ENCODE data around the gene PPP1R3E.

The PPP1R3E gene

GRCh38 chr14:23321572-23322547 is 19.2 kb upstream of the PPP1R3E start:
- WGBS, 2 experiments: 0% methylated on average over 63 to 64 of the region's 64 CpGs
- H3K9me3 ChIP-seq (ENCODE audit: control insufficient read depth, low read length): no peaks in the 10 kb centered on the region
- peaks cover 9% of the 10 kb centered on the region for H3K4me1 ChIP-seq (ENCODE audit: control insufficient read depth, insufficient read depth, low read length)
- peak overlapping the region; percentile 95 for H3K4me3 ChIP-seq (ENCODE audit: insufficient read depth, low read depth, low read length)
- no peaks in the 10 kb centered on the region for H3K27me3 ChIP-seq (ENCODE audit: control insufficient read depth, insufficient read depth, low read length, poor library complexity, severe bottlenecking)
- H3K27ac ChIP-seq (ENCODE audit: insufficient read depth, low read depth, low read length, poor library complexity, severe bottlenecking): peak overlapping the region; percentile 92
- peaks cover 26% of the 10 kb centered on the region for H3K36me3 ChIP-seq (ENCODE audit: control insufficient read depth, insufficient read depth, low read length)

GRCh38 chr14:23320584-23321571 is 18.2 kb upstream of the PPP1R3E start, which contains the start of gene PABPN1:
TSS of gene PABPN1 (plus strand) at chr14:23321457. CDS start at chr14:23321470, 13 bp downstream.
- Histone ChIP-seq H3K4me3 (ENCODE audit: insufficient read depth, low read depth, low read length) (peak within 1 kb of the TSS; percentile 95), H3K4me1 (ENCODE audit: control insufficient read depth, insufficient read depth, low read length) (peaks cover 9% of the 10 kb centered on the region), H3K27me3 (ENCODE audit: control insufficient read depth, insufficient read depth, low read length, poor library complexity, severe bottlenecking) (no peaks in the 10 kb centered on the region), H3K27ac (ENCODE audit: insufficient read depth, low read depth, low read length, poor library complexity, severe bottlenecking) (peak within 1 kb of the TSS; percentile 92), H3K36me3 (ENCODE audit: control insufficient read depth, insufficient read depth, low read length) (peaks cover 26% of the 10 kb centered on the region), H3K9me3 (ENCODE audit: control insufficient read depth, low read length) (no peaks in the 10 kb centered on the region)
- 5 to 6% methylated on average over 63 of the region's 63 CpGs for WGBS, 2 experiments

- no peaks in the 10 kb centered on the region for H3K9me3 ChIP-seq (ENCODE audit: control insufficient read depth, low read length)
- 95 to 96% methylated on average over 17 of the region's 17 CpGs for WGBS, 2 experiments
- peaks cover 9% of the 10 kb centered on the region for H3K4me1 ChIP-seq (ENCODE audit: control insufficient read depth, insufficient read depth, low read length)
- peaks cover 19% of the 10 kb centered on the region for H3K36me3 ChIP-seq (ENCODE audit: control insufficient read depth, insufficient read depth, low read length)
- peak overlapping the region; percentile 40 for H3K4me3 ChIP-seq (ENCODE audit: insufficient read depth, low read depth, low read length)
- peak overlapping the region; percentile 83 for H3K27ac ChIP-seq (ENCODE audit: insufficient read depth, low read depth, low read length, poor library complexity, severe bottlenecking)
- no peaks in the 10 kb centered on the region for H3K27me3 ChIP-seq (ENCODE audit: control insufficient read depth, insufficient read depth, low read length, poor library complexity, severe bottlenecking)
These were observed 17.3 kb upstream of the PPP1R3E start for GRCh38 chr14:23319746-23320583.

- no peak overlapping the region for H3K27ac ChIP-seq (ENCODE audit: insufficient read depth, low read depth, low read length, poor library complexity, severe bottlenecking)
- no peaks in the 10 kb centered on the region for H3K36me3 ChIP-seq (ENCODE audit: control insufficient read depth, insufficient read depth, low read length)
- no peaks in the 10 kb centered on the region for H3K27me3 ChIP-seq (ENCODE audit: control insufficient read depth, insufficient read depth, low read length, poor library complexity, severe bottlenecking)
- H3K4me1 ChIP-seq (ENCODE audit: control insufficient read depth, insufficient read depth, low read length): peaks cover 5% of the 10 kb centered on the region
- WGBS, 2 experiments: 89 to 95% methylated on average over 4 of the region's 5 CpGs
- no peaks in the 10 kb centered on the region for H3K9me3 ChIP-seq (ENCODE audit: control insufficient read depth, low read length)
- H3K4me3 ChIP-seq (ENCODE audit: insufficient read depth, low read depth, low read length): no peak overlapping the region
These were observed 13.6 kb upstream of the PPP1R3E start for GRCh38 chr14:23316300-23316699.

- Histone ChIP-seq H3K4me1 (ENCODE audit: control insufficient read depth, insufficient read depth, low read length) (peaks cover 18% of the 10 kb centered on the region), H3K27me3 (ENCODE audit: control insufficient read depth, insufficient read depth, low read length, poor library complexity, severe bottlenecking) (no peaks in the 10 kb centered on the region), H3K4me3 (ENCODE audit: insufficient read depth, low read depth, low read length) (no peak overlapping the region), H3K36me3 (ENCODE audit: control insufficient read depth, insufficient read depth, low read length) (peaks cover 4% of the 10 kb centered on the region), H3K9me3 (ENCODE audit: control insufficient read depth, low read length) (no peaks in the 10 kb centered on the region), H3K27ac (ENCODE audit: insufficient read depth, low read depth, low read length, poor library complexity, severe bottlenecking) (no peak overlapping the region)
- 89 to 100% methylated on average over 1 of the region's 1 CpG for WGBS, 2 experiments
These were observed 7.9 kb upstream of the PPP1R3E start for GRCh38 chr14:23310546-23310945.

GRCh38 chr14:23308721-23309445 is 6.2 kb upstream of the PPP1R3E start:
- Histone ChIP-seq H3K27ac (ENCODE audit: insufficient read depth, low read depth, low read length, poor library complexity, severe bottlenecking) (no peak overlapping the region), H3K4me1 (ENCODE audit: control insufficient read depth, insufficient read depth, low read length) (peaks cover 18% of the 10 kb centered on the region), H3K4me3 (ENCODE audit: insufficient read depth, low read depth, low read length) (no peak overlapping the region), H3K36me3 (ENCODE audit: control insufficient read depth, insufficient read depth, low read length) (peaks cover 4% of the 10 kb centered on the region), H3K27me3 (ENCODE audit: control insufficient read depth, insufficient read depth, low read length, poor library complexity, severe bottlenecking) (peaks cover 5% of the 10 kb centered on the region), H3K9me3 (ENCODE audit: control insufficient read depth, low read length) (no peaks in the 10 kb centered on the region)
- 95% methylated on average over 17 of the region's 17 CpGs for WGBS, 2 experiments

GRCh38 chr14:23307687-23308644 is 5.3 kb upstream of the PPP1R3E start:
- 93% methylated on average over 22 of the region's 22 CpGs for WGBS, 2 experiments
- Histone ChIP-seq H3K27me3 (ENCODE audit: control insufficient read depth, insufficient read depth, low read length, poor library complexity, severe bottlenecking) (peaks cover 14% of the 10 kb centered on the region), H3K9me3 (ENCODE audit: control insufficient read depth, low read length) (no peaks in the 10 kb centered on the region), H3K4me3 (ENCODE audit: insufficient read depth, low read depth, low read length) (peak overlapping the region; percentile 61), H3K36me3 (ENCODE audit: control insufficient read depth, insufficient read depth, low read length) (peaks cover 4% of the 10 kb centered on the region), H3K27ac (ENCODE audit: insufficient read depth, low read depth, low read length, poor library complexity, severe bottlenecking) (no peak overlapping the region), H3K4me1 (ENCODE audit: control insufficient read depth, insufficient read depth, low read length) (peaks cover 18% of the 10 kb centered on the region)

GRCh38 chr14:23307146-23307530 is 4.5 kb upstream of the PPP1R3E start:
- H3K27ac ChIP-seq (ENCODE audit: insufficient read depth, low read depth, low read length, poor library complexity, severe bottlenecking): peak overlapping the region; percentile 73
- peaks cover 4% of the 10 kb centered on the region for H3K36me3 ChIP-seq (ENCODE audit: control insufficient read depth, insufficient read depth, low read length)
- no peaks in the 10 kb centered on the region for H3K9me3 ChIP-seq (ENCODE audit: control insufficient read depth, low read length)
- H3K4me1 ChIP-seq (ENCODE audit: control insufficient read depth, insufficient read depth, low read length): peaks cover 18% of the 10 kb centered on the region
- peaks cover 15% of the 10 kb centered on the region for H3K27me3 ChIP-seq (ENCODE audit: control insufficient read depth, insufficient read depth, low read length, poor library complexity, severe bottlenecking)
- peak overlapping the region; percentile 61 for H3K4me3 ChIP-seq (ENCODE audit: insufficient read depth, low read depth, low read length)
- WGBS, 2 experiments: 7 to 9% methylated on average over 3 of the region's 5 CpGs
